HepG2 (cell line): ENCODE results near the gene ARAP1. TPM values are rescaled to one million over a fixed set of nuclear protein-coding genes. Genes with fewer than 3 reads are reported as not detected.

ENCODE experiments used
- CREBL2 ChIP-seq: sonication (generic); formaldehyde crosslinking; IDR thresholded peaks from 2 replicates; pipeline ENCODE4 v1.8.1; 2023; ENCODE audit warnings: missing genetic modification reagents, mild to moderate bottlenecking, borderline replicate concordance
- E2F1 ChIP-seq: sonication (generic); formaldehyde crosslinking; IDR thresholded peaks from 2 replicates; pipeline ENCODE4 v1.5.0; 2020; ENCODE audit warnings: missing genetic modification reagents
- GMEB1 ChIP-seq: sonication (generic); formaldehyde crosslinking; IDR thresholded peaks from 2 replicates; pipeline ENCODE4 v1.5.1; 2020; ENCODE audit warnings: missing genetic modification reagents, mild to moderate bottlenecking, borderline replicate concordance
- HMG20A ChIP-seq: IDR thresholded peaks from 2 replicates; pipeline ENCODE4 v1.6.1; 2016; ENCODE audit warnings: borderline replicate concordance
- HNF4G ChIP-seq, 2 experiments: sonication (generic) in 1 of 2; formaldehyde crosslinking in 1 of 2; IDR thresholded peaks; 2 replicates each; pipeline versions ENCODE4 v1.4.0 to v1.6.1; 2011 to 2020; ENCODE audit warnings: borderline replicate concordance in 2 of 2, low read depth in 2 of 2, mild to moderate bottlenecking in 2 of 2, low read length in 1 of 2, missing genetic modification reagents in 1 of 2, moderate library complexity in 1 of 2
- MAFG ChIP-seq: sonication (generic); formaldehyde crosslinking; IDR thresholded peaks from 2 replicates; pipeline ENCODE4 v1.5.1; 2020; ENCODE audit warnings: mild to moderate bottlenecking, missing genetic modification reagents
- MATR3 ChIP-seq: sonication (generic); formaldehyde crosslinking; IDR thresholded peaks from 2 replicates; pipeline ENCODE4 v1.4.0; 2020; ENCODE audit warnings: missing genetic modification reagents
- POGK ChIP-seq: sonication (generic); formaldehyde crosslinking; conservative IDR thresholded peaks from 2 replicates; pipeline ENCODE4 v1.8.0; 2022; ENCODE audit warnings: mild to moderate bottlenecking, moderate library complexity, missing genetic modification reagents
- PTBP1 ChIP-seq: fragments of 200-400 bp; formaldehyde crosslinking; IDR thresholded peaks from 2 replicates; pipeline ENCODE4 v1.6.1; 2018; ENCODE audit warnings: low read length, low read depth; ENCODE audit not compliant: poor library complexity, severe bottlenecking
- RFX1 ChIP-seq: fragments of 450-650 bp; IDR thresholded peaks from 2 replicates; pipeline ENCODE4 v1.6.1; 2017
- SIX1 ChIP-seq: sonication (generic); formaldehyde crosslinking; IDR thresholded peaks from 2 replicates; pipeline ENCODE4 v1.4.0; 2020; ENCODE audit warnings: missing genetic modification reagents, borderline replicate concordance
- ZBTB10 ChIP-seq: sonication (generic); formaldehyde crosslinking; IDR thresholded peaks from 2 replicates; pipeline ENCODE4 v1.4.0; 2020; ENCODE audit warnings: missing genetic modification reagents, borderline replicate concordance
- ZNF512B ChIP-seq: sonication (generic); formaldehyde crosslinking; IDR thresholded peaks from 2 replicates; pipeline ENCODE4 v1.5.1; 2020; ENCODE audit warnings: missing genetic modification reagents, mild to moderate bottlenecking, borderline replicate concordance
- ZNF614 ChIP-seq: IDR thresholded peaks from 2 replicates; pipeline ENCODE4 v1.6.1; 2018; ENCODE audit warnings: missing biosample characterization, missing genetic modification reagents, inconsistent platforms, borderline replicate concordance
- ZNF749 ChIP-seq: sonication (generic); formaldehyde crosslinking; IDR thresholded peaks from 2 replicates; pipeline ENCODE4 v1.8.0; 2022; ENCODE audit warnings: mild to moderate bottlenecking, missing genetic modification reagents, moderate library complexity, borderline replicate concordance
- ZNF780A ChIP-seq: sonication (generic); formaldehyde crosslinking; IDR thresholded peaks from 2 replicates; pipeline ENCODE4 v1.8.0; 2022; ENCODE audit warnings: mild to moderate bottlenecking, missing genetic modification reagents, moderate library complexity
- ZSCAN9 ChIP-seq: IDR thresholded peaks from 2 replicates; pipeline ENCODE4 v1.6.1; 2016; ENCODE audit warnings: borderline replicate concordance
- polyA plus RNA-seq, 8 experiments: library from polyadenylated mRNA; depleted of rRNA in 3 of 8; stranded (reverse) in 7 of 8; unstranded in 1 of 8; fragments of >200 nt; fragmentation: Illumina TruSeq in 4 of 8; extraction: Trizol in 4 of 8; gene quantifications; 2 replicates each; pipeline versions ENCODE4 v1.2.1 to v1.2.3, GENCODE V29; 2011 to 2016; ENCODE audit warnings: low read depth in 4 of 8, missing spikeins in 1 of 8, mixed read lengths in 1 of 8; ENCODE audit not compliant: insufficient read depth in 1 of 8
- total RNA-seq, 5 experiments: library from RNA; depleted of rRNA; stranded (reverse); fragments of >200 nt; fragmentation: Illumina TruSeq; extraction: Trizol; gene quantifications; 2 replicates each; pipeline ENCODE4 v1.2.3, GENCODE V29; 2016; ENCODE audit warnings: low read depth in 1 of 5

The ARAP1 gene
- total and polyA plus RNA-seq, 2 of the 13 experiments (the other 11 are each of a cell fraction or from before 2014, with no cell fraction given) = 43.2 to 55.5 TPM

- TF ChIP-seq ZNF512B (CRISPR knock-in tag) (no peak), CREBL2 (CRISPR knock-in tag) (no peak), E2F1 (CRISPR knock-in tag) (0 out of 2 replicates have a peak, but pooled peaks have one; percentile 19), ZNF780A (no peak), SIX1 (CRISPR knock-in tag) (no peak), MATR3 (CRISPR knock-in tag) (no peak), ZBTB10 (CRISPR knock-in tag) (no peak), ZNF614 (CRISPR knock-in tag) (no peak), HNF4G (IDR thresholded peaks at IDR 0.05; ENCODE audit: borderline replicate concordance, low read depth, low read length) (no peak), HNF4G (CRISPR knock-in tag; IDR thresholded peaks at IDR 0.05; ENCODE audit: borderline replicate concordance, low read depth) (no peak), MAFG (CRISPR knock-in tag) (no peak), GMEB1 (CRISPR knock-in tag) (no peak), PTBP1 (no peak), POGK (CRISPR knock-in tag) (0 out of 2 replicates have a peak, but pooled peaks have one; percentile 4), HMG20A (no peak), ZSCAN9 (no peak), RFX1 (no peak), ZNF749 (CRISPR knock-in tag) (no peak)
Measured at GRCh38 chr11:72781313-72782080, 29.3 kb upstream of the ARAP1 start (continued).
